Measurements from ENCODE around the gene ITPR3. TPM values are rescaled to one million over a fixed set of nuclear protein-coding genes. Genes with fewer than 3 reads are reported as not detected.
A peak's percentile ranks its signal among the peaks of the same experiment; 100 is the strongest.

Gene ITPR3
- total RNA-seq, 1 experiment from 2014 or later = 23.4 TPM

GRCh38 chr6:33599413-33599938, 21.6 kb upstream of the ITPR3 start:
- Histone ChIP-seq H3K4me3 (ENCODE audit: insufficient read depth, low read depth, low read length) (no peak overlapping the region), H3K36me3 (replicated peaks; ENCODE audit: control insufficient read depth, insufficient read depth, low read length) (no peaks in the 10 kb centered on the region), H3K27me3 (ENCODE audit: control insufficient read depth, insufficient read depth, low read length) (no peaks in the 10 kb centered on the region)
- DNase-seq = peak; percentile 40

DNA sequence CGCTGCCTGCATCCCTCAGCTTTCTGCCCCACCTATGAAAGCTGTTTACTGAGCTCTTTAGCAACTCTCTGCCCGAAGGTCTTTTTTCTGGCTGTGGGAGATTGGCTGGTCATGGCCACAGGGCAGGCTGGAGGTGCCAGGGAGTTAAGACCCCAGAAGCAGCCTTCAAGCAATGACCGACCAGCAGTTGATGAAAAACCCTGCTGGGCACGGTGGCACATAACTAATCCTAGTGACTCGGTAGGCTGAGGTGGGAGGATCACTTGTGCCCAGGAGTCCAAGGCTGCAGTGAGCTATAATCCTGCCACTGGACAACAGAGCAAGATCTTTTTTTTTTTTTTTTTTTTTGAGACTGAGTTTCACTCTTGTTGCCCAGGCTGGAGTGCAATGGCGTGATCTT, 20.4 kb upstream of the ITPR3 start:
- Histone ChIP-seq H3K27me3 (ENCODE audit: control insufficient read depth, insufficient read depth, low read length) (no peaks in the 10 kb centered on the region), H3K4me3 (ENCODE audit: insufficient read depth, low read depth, low read length) (no peak overlapping the region), H3K36me3 (replicated peaks; ENCODE audit: control insufficient read depth, insufficient read depth, low read length) (no peaks in the 10 kb centered on the region)
- DNase-seq = no peak

DNA sequence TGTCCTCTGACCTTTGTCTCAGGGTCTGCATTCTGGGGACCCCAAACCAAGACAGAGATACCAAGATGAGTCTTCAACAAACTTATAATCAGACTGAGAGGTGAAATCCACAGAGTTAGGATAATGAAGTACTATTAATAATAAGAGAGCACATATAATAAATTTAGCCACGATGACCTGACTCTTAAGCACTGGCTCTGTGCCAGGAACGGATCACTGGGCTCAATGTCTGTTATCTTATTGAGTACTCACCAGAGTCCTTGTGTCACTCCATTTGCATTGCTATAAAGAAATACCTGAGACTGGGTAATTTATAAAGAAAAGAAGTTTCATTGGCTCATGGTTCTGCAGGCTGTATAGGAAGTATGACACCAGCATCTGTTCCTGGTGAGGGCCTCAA, 18.9 kb upstream of the ITPR3 start:
- no peak for DNase-seq
- Histone ChIP-seq H3K4me3 (ENCODE audit: insufficient read depth, low read depth, low read length) (no peak overlapping the region), H3K27me3 (ENCODE audit: control insufficient read depth, insufficient read depth, low read length) (no peaks in the 10 kb centered on the region), H3K36me3 (replicated peaks; ENCODE audit: control insufficient read depth, insufficient read depth, low read length) (no peaks in the 10 kb centered on the region)

GRCh38 chr6:33604941-33605854, 15.9 kb upstream of the ITPR3 start:
- H3K4me3 ChIP-seq (ENCODE audit: insufficient read depth, low read depth, low read length) = no peak overlapping the region

GRCh38 chr6:33606642-33607041, 14.5 kb upstream of the ITPR3 start:
- H3K4me3 ChIP-seq (ENCODE audit: insufficient read depth, low read depth, low read length) = no peak overlapping the region
- H3K36me3 ChIP-seq (replicated peaks; ENCODE audit: control insufficient read depth, insufficient read depth, low read length) = no peaks in the 10 kb centered on the region

More at GRCh38 chr6:33604941-33605854, 15.9 kb upstream of the ITPR3 start:
- Histone ChIP-seq H3K36me3 (replicated peaks; ENCODE audit: control insufficient read depth, insufficient read depth, low read length) (no peaks in the 10 kb centered on the region), H3K27me3 (ENCODE audit: control insufficient read depth, insufficient read depth, low read length) (no peaks in the 10 kb centered on the region)
- DNase-seq = no peak

DNA sequence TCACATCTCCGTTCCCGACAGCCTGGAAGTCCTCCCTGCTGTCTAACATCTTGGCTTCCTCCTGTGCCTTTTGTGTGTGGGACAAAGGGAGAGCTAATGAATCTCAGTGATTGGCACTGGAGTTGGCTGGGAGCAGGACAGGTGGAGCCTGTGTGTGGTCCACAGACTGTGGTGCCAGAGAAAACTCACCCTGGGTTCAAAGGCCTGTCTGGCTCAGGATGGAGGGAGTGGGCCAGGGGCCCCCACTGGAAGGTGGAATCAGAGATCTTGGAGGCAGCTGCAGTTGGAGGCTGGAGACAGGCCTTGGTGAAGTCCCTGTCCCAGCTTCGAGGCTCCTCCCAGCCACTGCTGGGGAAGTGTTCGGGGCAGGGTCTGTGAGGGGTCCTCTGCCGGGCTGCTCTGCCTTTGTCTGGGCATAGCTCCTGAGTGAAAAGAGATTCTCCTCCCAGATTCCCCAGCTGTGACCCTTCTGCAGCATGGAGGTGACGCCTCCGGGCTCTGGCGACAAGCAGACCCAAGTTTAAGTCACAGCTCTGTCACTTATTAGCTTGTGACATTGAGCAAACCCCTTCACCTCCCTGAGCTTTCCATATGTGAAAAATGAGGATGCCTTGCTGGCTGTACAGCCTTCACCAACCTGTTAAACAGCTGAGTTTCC, 13.9 kb upstream of the ITPR3 start:
- H3K36me3 ChIP-seq (replicated peaks; ENCODE audit: control insufficient read depth, insufficient read depth, low read length) = no peaks in the 10 kb centered on the region
- H3K27me3 ChIP-seq (ENCODE audit: control insufficient read depth, insufficient read depth, low read length) = no peaks in the 10 kb centered on the region
- no peak overlapping the region for H3K4me3 ChIP-seq (ENCODE audit: insufficient read depth, low read depth, low read length)
- peak; percentile 76 for DNase-seq

More at GRCh38 chr6:33606642-33607041, 14.5 kb upstream of the ITPR3 start:
- H3K27me3 ChIP-seq (ENCODE audit: control insufficient read depth, insufficient read depth, low read length) = no peaks in the 10 kb centered on the region
- DNase-seq = peak; percentile 30

DNA sequence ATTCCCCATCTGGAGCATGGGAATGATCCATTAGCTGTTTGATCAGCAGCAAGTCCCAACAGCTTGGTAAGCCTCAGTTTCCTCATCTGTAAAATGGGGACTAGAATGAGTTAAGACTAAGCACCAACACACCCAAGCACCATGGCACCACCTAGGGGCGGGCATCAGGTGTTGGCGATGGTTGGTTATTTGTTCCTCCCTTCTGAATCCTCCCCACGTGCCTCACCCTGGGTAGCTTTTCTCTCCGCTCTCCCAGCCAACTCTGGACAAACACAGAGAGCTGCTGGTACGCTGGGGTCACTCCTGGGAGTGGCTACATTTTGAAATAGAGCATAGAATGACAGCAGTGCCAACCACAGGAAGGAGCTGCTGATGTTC, 13.3 kb upstream of the ITPR3 start:
- DNase-seq = peak; percentile 74
- Histone ChIP-seq H3K4me3 (ENCODE audit: insufficient read depth, low read depth, low read length) (no peak overlapping the region), H3K27me3 (ENCODE audit: control insufficient read depth, insufficient read depth, low read length) (no peaks in the 10 kb centered on the region), H3K36me3 (replicated peaks; ENCODE audit: control insufficient read depth, insufficient read depth, low read length) (no peaks in the 10 kb centered on the region)

DNA sequence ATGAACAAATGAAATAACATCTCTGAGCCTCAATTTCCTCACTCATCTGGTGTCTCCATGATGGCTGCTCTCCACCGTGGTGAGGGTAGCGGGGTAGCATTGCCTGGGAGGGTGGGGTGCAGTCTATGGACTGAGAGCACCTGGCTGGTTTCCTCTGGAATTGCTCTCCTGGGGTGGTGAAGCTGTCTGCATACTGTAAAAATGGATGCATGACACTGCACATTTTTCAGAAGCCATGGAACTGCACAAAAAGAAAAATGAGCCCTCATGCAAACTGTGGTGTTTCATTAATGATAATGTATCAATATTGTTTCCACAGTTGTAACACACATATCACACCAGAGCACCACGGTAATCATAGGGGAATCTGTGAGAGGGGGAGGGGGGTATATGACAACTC, 12.1 kb upstream of the ITPR3 start:
- no peak for DNase-seq
- Histone ChIP-seq H3K36me3 (replicated peaks; ENCODE audit: control insufficient read depth, insufficient read depth, low read length) (no peaks in the 10 kb centered on the region), H3K27me3 (ENCODE audit: control insufficient read depth, insufficient read depth, low read length) (no peaks in the 10 kb centered on the region), H3K4me3 (ENCODE audit: insufficient read depth, low read depth, low read length) (no peak overlapping the region)

GRCh38 chr6:33609528-33609927, 11.6 kb upstream of the ITPR3 start:
- Histone ChIP-seq H3K36me3 (replicated peaks; ENCODE audit: control insufficient read depth, insufficient read depth, low read length) (no peaks in the 10 kb centered on the region), H3K4me3 (ENCODE audit: insufficient read depth, low read depth, low read length) (no peak overlapping the region), H3K27me3 (ENCODE audit: control insufficient read depth, insufficient read depth, low read length) (no peaks in the 10 kb centered on the region)
- no peak for DNase-seq

GRCh38 chr6:33610067-33610466, 11.1 kb upstream of the ITPR3 start:
- Histone ChIP-seq H3K36me3 (replicated peaks; ENCODE audit: control insufficient read depth, insufficient read depth, low read length) (no peaks in the 10 kb centered on the region), H3K4me3 (ENCODE audit: insufficient read depth, low read depth, low read length) (no peak overlapping the region), H3K27me3 (ENCODE audit: control insufficient read depth, insufficient read depth, low read length) (no peaks in the 10 kb centered on the region)
- peak; percentile 51 for DNase-seq

DNA sequence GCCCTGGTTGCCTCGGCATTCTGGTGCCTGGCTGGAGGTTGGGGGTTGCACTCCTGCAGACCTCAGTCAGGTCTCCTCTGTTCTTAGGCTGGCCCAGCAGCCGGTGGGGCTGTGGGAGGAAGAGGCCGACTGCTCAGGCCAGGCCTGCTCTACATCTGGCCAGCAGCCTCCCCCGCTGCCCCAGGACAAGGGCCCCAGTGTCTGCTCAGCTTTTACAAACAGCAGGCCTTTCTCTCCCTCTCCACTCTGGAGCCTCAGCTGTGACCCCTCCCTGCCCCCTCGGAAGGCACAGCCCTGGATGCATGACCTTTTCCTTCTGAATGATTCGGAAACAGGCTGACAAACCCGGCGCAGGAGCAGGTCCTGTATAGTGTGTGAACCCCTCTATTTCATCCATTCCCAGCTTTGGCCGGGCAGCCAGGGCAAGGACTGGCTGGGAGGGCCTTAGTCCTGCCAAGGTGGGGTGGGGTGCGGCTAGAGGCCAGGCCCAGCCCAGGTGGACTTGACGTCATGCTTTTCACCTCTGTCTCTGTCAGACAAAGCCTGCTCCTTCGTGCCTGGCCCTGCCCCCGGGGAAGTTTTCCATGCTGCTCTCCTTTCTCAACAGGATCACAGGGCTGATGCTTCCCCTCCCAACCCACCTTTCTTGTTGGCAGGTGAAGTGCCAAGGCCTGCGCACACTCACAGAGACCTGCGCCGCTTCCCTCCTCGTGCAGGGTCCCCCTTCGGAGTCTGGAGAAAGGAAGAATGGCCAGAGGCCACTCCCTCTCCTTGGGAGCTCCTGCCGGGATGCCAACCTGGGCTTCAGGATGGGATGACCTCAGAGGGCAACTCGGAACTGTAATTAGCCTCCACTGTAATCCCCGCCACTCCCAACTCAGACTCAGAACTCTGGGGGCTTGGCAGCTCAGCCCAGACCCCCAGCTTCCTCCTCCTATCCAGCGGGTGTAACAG, 10.1 kb upstream of the ITPR3 start:
- no peaks in the 10 kb centered on the region for H3K27me3 ChIP-seq (ENCODE audit: control insufficient read depth, insufficient read depth, low read length)
- H3K4me3 ChIP-seq (ENCODE audit: insufficient read depth, low read depth, low read length) = no peak overlapping the region
- no peaks in the 10 kb centered on the region for H3K36me3 ChIP-seq (replicated peaks; ENCODE audit: control insufficient read depth, insufficient read depth, low read length)
- peak; percentile 71 for DNase-seq

DNA sequence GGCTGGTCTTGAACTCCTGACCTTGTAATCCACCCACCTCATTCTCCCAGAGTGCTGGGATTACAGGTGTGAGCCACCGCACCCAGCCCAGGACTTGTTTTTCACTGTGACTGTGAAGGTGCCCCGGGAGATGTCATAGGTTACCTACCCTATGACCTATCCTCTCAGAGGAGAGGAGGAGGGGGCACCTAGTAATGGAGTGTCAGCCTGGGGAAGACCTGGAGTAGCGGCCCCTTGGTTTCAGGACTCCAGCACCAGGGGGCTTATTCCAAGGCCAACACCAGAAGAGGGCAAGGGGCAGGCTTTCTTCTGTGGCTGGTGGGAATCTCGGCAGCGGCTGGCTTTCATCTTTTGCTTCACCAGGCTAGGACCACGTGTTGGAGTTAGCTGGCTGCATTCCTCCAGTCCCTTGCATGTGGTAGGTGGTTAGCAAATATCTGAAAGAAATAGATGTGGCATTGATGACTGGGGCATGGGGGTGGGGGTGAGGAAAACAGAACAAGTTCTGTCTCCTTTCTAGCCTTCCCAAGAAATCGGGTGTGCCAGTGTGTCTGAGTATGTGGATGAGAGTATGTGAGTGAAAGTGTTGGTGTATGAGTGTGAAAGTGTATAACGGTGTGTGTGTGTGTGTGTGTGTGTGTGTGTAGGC, 7.9 kb upstream of the ITPR3 start:
- peak; percentile 31 for DNase-seq
- H3K27me3 ChIP-seq (ENCODE audit: control insufficient read depth, insufficient read depth, low read length) = no peaks in the 10 kb centered on the region
- no peaks in the 10 kb centered on the region for H3K36me3 ChIP-seq (replicated peaks; ENCODE audit: control insufficient read depth, insufficient read depth, low read length)
- H3K4me3 ChIP-seq (ENCODE audit: insufficient read depth, low read depth, low read length) = no peak overlapping the region

- no peaks in the 10 kb centered on the region for H3K27me3 ChIP-seq (ENCODE audit: control insufficient read depth, insufficient read depth, low read length)
- DNase-seq = peak; percentile 38
- H3K36me3 ChIP-seq (replicated peaks; ENCODE audit: control insufficient read depth, insufficient read depth, low read length) = no peaks in the 10 kb centered on the region
- no peak overlapping the region for H3K4me3 ChIP-seq (ENCODE audit: insufficient read depth, low read depth, low read length)
Observed at GRCh38 chr6:33613795-33614168, 7.3 kb upstream of the ITPR3 start.

DNA sequence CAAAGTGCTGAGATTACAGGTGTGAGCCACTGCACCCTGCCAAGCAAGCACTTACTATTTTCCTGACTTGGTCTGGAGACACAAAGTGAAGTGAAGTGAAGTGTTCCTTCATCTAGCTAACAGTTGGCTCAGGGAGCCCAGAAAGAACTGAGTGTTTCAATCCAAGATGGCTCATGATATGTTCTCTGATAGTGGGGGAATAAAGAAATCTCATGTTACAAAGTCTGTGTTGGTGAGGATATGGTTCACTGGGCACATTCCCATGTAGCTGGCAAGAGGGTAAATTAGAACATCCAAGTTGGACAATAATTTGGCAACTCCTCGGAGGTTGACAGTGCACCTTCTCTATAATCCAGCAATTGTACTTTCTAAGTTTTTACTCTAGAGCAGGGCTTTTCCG, 5.0 kb upstream of the ITPR3 start:
- no peaks in the 10 kb centered on the region for H3K36me3 ChIP-seq (replicated peaks; ENCODE audit: control insufficient read depth, insufficient read depth, low read length)
- H3K27me3 ChIP-seq (ENCODE audit: control insufficient read depth, insufficient read depth, low read length) = no peaks in the 10 kb centered on the region; the same call in 1 of the 2 replicates
- no peak for DNase-seq
- H3K4me3 ChIP-seq (ENCODE audit: insufficient read depth, low read depth, low read length) = no peak overlapping the region
